Fibroblast of mammary gland (primary cell): ENCODE data around the gene MOCOS.
A peak's percentile ranks its signal among the peaks of the same experiment; 100 is the strongest.

Experiments used
- DNase-seq: peaks from one replicate; pipeline ENCODE4 v3.0.0-alpha.2; 2010; ENCODE audit warnings: low read depth
- H3K4me3 ChIP-seq: 2 replicates; pipeline ENCODE4 v1.5.1; 2011; ENCODE audit warnings: low read depth, mild to moderate bottlenecking, low read length, moderate library complexity; ENCODE audit not compliant: control insufficient read depth
- TF ChIP-seq, protein P1 (sequence below): conservative IDR thresholded peaks from 2 replicates; pipeline ENCODE4 v1.5.1; 2011; ENCODE audit warnings: low read depth, low read length, inconsistent platforms; ENCODE audit not compliant: control insufficient read depth, insufficient read depth

Gene MOCOS

DNA sequence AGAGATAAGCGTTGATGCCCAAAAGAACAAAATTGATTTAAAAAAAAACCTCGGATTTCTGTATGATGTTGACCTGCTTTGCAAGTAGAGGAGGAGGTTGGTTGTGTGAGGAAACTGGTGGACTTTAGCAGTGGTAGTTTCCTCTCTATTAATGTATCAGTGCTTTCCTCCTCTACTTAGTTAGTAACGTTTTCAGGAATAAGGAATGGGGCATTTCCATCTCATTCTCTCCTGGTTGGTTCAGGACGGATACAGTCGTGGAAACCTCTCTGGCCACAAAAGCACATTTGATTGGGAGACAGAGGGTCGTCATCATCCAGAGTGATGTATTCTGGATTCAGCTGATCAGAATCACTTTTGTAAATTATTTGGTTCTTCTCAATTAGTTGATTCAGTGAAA lies 111.7 kb downstream of the MOCOS start:
- DNase-seq = no peak
- TF ChIP-seq, protein P1, sequence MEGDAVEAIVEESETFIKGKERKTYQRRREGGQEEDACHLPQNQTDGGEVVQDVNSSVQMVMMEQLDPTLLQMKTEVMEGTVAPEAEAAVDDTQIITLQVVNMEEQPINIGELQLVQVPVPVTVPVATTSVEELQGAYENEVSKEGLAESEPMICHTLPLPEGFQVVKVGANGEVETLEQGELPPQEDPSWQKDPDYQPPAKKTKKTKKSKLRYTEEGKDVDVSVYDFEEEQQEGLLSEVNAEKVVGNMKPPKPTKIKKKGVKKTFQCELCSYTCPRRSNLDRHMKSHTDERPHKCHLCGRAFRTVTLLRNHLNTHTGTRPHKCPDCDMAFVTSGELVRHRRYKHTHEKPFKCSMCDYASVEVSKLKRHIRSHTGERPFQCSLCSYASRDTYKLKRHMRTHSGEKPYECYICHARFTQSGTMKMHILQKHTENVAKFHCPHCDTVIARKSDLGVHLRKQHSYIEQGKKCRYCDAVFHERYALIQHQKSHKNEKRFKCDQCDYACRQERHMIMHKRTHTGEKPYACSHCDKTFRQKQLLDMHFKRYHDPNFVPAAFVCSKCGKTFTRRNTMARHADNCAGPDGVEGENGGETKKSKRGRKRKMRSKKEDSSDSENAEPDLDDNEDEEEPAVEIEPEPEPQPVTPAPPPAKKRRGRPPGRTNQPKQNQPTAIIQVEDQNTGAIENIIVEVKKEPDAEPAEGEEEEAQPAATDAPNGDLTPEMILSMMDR = no peak
- H3K4me3 ChIP-seq = no peak overlapping the region

DNA sequence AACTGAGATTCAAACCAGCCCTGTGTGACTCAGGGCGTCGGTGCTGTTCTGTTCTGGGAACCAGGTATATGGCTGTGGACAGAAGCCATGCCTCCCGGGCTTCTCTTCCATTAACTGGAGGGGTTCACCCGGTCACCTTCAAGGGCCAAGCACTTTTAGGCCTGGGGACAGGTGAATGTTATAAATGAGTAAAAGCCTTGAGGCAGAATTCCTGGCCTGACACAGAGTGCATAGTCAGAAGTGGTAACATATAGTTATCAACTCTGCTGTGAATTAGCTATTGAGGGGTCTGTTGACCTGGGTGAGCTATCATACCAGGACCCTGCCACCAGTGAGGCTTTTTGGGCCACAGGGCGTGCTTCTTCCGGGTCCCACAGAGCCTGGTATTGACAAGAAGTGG lies 112.9 kb downstream of the MOCOS start:
- TF ChIP-seq, protein P1 = no peak
- H3K4me3 ChIP-seq = no peak overlapping the region
- no peak for DNase-seq

DNA sequence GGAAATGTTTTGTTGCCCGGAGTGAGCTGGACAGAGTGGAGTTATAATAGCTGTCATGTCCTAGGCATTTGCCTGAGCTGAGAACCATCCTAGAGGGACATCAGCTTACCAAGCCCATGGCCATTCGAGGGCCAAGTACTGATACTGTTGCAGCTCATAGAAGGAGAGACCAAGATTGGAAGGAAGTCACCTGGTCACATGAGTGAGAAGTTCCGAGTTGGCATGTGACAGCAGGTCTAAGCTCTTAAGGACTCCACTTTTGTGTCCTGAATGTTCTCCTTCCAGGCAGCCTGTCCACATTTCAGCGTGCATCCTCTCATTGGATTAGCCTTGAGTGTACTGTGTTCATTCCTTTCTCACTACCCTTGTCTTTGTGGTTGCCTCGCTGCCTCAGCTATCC lies 114.6 kb downstream of the MOCOS start:
- TF ChIP-seq, protein P1 = no peak
- H3K4me3 ChIP-seq = no peak overlapping the region

DNA sequence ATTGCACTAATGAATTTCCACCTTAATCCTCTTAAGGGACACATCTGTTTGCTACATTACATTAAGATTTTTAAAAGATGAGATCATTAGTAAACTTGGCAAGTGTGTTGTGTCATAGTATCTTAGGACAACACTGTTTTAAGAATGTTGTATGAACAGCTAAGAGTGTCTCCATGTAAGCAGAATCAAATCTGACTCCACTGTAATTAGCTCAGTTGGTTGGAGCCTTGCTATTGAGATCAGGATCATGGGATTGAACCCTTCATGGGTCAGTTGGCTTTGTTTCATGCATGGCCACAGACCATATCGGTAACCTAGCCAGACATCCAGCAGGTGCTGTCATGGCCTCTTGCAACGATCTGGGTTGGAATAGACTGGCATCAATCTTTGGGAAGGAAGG lies 115.4 kb downstream of the MOCOS start:
- peak; percentile 43 for DNase-seq
- no peak overlapping the region for H3K4me3 ChIP-seq
- TF ChIP-seq, protein P1 = no peak

More for the DNA sequence above, 114.6 kb downstream of the MOCOS start:
- DNase-seq = no peak

DNA sequence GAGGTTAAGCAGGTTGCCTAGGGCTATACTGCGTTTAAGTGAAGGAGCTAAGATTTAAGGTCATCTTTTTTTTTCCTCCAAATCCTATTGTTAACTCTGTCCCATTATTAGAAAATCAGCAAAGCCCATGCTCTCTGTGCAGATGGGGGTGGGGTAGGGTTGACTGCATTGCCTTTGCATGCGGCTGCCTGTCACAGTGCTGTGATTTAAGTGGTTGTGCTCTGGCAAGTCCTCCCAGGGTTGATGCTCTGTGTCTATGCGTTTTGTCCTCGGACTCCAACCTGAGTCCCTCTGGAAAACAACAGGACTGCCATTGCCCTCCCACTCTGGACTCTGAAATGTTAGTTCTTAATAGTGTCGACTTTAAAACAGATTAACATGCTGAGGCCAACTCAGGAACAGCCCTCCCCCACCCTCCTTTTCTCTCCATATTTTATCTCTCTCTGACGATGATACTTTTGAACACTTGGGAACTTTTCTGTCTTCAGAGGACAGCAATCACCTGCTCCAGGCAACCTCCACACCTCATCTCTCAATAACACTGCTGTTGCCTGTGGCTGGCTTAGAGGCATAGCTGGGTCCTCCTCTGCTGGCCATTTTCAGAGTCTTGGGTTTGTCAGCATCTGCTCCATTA lies 116.0 kb downstream of the MOCOS start:
- no peak overlapping the region for H3K4me3 ChIP-seq
- DNase-seq = no peak

DNA sequence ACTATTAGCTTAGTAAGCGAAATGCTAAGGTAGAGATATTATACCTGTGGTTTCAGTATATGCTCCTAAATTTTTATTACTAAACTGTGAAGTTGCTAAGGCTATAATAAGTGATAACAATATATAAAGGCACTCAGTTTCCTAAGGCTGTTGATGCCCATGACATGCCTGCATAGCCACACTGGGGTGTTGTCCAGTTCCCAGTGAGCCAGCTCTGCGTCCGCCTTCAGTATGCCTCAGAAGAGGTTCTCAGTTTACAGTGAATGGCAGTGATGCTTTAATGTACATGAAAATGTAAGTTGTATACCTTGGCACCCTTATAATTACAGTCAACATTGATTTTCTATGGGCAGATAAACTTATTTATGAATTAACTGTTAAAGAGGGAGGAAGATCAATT lies 117.4 kb downstream of the MOCOS start:
- H3K4me3 ChIP-seq = no peak overlapping the region
- TF ChIP-seq, protein P1 = no peak
- DNase-seq = no peak

More for the DNA sequence above, 116.0 kb downstream of the MOCOS start:
- TF ChIP-seq, protein P1 = no peak

DNA sequence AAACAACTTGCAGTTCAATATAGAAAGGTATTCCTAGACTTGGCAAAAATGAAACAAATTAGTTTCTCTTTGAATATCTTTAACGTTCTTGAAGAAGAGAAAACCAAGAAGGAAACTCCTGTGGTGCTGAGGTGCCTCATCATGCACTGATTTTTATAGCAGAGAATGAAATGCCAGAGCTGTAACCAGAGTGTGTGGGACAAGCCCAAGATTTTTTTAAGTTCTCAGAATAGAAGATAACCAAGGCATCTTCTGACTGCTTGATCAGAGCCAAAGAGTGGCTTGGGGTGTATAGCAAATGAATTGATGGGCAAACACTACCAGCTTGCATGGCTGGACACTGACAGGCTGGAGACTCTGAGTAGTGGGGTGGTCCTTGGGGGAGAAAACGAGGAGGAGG lies 118.1 kb downstream of the MOCOS start:
- TF ChIP-seq, protein P1 = no peak
- H3K4me3 ChIP-seq = no peak overlapping the region
- DNase-seq = no peak
